DMS53 treated with DMSO at 0.1 percent for 48 hours (cell line): Measurements from ENCODE around the gene DCLK2.
A peak's percentile ranks its signal among the peaks of the same experiment; 100 is the strongest.
"Not testable (repeated sequence)": the region's sequence is repeated elsewhere in the genome, so short reads cannot be mapped to it uniquely, and the experiment has no call there.

Experiments used
- DNase-seq: peaks from one replicate; lab custom pipeline; 2025; ENCODE audit not compliant: unreplicated experiment; lab: John Stamatoyannopoulos, UW

The DCLK2 gene

DNA sequence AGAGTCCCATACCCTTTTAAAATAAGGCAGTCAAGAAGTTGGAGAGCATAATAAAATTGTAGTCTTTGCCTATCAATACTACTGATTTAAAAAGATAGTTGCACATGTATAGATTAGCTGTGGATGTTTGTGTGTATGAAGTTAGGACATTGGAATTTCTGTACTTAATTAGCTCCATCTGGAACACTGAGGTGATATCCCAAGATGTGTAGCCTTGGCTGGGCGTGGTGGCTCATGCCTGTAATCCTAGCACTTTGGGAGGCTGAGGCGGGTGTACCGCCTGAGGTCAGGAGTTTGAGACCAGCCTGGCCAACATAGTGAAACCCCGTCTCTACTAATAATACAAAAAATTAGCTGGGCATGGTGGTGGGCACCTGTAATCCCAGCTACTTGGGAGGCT lies 119.0 kb downstream of the DCLK2 start:
- DNase-seq, result not testable (repeated sequence)

DNA sequence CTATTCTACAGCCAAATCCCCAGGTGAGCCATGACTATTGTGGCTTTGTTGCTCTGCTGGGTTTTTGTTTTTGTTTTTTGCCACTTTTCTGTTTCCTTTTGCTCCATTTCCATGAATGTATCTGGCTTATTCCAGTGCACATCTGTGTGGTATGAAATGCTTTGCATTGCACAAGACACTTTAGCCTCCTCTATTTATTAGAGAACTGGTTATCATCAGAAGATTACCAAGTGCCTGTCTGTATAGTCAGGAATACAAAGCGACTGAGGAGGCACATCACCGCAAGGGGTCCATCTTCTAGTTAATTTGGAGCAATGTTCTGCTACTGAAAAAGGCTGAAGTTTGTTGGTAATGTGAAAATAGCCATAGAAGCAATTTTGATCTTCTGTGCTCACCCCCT lies 120.8 kb downstream of the DCLK2 start:
- DNase-seq, result no peak

DNA sequence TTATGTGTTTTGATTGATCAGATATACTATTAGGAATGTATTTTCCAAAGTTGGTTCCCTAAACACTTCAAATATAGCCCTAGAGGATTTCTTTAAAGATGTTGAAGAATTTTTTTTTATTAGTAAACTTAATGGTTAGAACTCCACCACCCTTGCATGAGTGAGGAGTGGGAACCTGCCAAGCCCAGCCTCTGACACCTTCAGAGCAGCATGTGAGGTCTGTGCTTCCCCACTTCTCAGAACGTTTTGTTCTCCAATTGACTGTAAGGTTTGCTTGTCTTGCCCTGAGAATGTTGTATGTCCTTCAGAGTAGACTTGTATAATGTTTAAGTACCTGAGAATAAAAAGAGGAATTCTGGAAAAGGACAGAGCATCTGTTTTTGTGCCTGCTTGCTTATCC lies 126.8 kb downstream of the DCLK2 start:
- DNase-seq, result no peak

- DNase-seq, result no peak
These were observed 128.0 kb downstream of the DCLK2 start for GRCh38 chr4:150206265-150206664.

GRCh38 chr4:150206954-150207353 lies 128.7 kb downstream of the DCLK2 start:
- DNase-seq, result no peak

- no peak for DNase-seq
These were observed 129.6 kb downstream of the DCLK2 start for GRCh38 chr4:150207871-150208270.

- no peak for DNase-seq
These were observed 131.0 kb downstream of the DCLK2 start for GRCh38 chr4:150209140-150209829.

DNA sequence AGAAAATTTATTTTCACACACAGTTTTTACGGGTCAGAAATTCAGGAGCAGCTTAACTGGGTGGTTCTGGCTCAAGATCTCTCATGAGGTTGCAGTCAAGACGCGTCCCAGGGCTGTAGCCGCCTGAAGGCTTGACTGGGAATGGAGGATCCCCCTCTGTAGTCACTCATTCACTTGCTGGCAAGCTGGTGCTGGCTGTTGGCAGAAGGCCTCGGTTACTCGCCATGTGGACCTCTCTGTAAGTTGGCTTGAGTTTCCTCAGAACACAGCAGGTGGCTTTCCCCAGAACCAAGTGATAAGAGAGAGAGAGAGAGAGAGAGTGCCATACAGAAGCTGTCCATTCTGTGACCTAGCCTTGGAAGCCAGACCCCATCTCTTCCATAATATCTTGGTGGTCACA lies 132.8 kb downstream of the DCLK2 start:
- DNase-seq, result no peak

- DNase-seq, result no peak
These were observed 133.7 kb downstream of the DCLK2 start for GRCh38 chr4:150211799-150212445.

- DNase-seq, result no peak
These were observed 134.2 kb downstream of the DCLK2 start for GRCh38 chr4:150212485-150212884.

- DNase-seq, result no peak
These were observed 134.7 kb downstream of the DCLK2 start for GRCh38 chr4:150212927-150213326.

- DNase-seq, result no peak
These were observed 137.4 kb downstream of the DCLK2 start for GRCh38 chr4:150215601-150216000.

DNA sequence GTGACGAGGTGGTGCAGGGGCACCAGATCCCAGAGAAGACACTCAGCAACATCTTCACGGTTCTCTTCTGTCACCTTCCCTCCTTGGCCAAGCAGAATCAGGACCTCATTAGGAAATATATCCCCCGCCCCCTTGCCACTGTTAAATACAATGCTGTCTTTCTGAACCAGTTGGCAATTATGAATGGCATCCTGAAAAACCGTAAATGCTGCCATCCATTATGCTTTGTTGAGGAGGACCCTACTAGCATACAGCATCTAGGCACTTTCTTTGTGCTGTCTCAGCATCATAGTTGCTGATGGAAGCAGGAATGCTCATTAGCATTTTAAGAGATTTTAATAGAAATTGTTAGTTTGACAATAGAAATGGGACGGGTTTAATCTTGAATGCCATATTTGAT lies 138.5 kb downstream of the DCLK2 start:
- DNase-seq, result no peak

DNA sequence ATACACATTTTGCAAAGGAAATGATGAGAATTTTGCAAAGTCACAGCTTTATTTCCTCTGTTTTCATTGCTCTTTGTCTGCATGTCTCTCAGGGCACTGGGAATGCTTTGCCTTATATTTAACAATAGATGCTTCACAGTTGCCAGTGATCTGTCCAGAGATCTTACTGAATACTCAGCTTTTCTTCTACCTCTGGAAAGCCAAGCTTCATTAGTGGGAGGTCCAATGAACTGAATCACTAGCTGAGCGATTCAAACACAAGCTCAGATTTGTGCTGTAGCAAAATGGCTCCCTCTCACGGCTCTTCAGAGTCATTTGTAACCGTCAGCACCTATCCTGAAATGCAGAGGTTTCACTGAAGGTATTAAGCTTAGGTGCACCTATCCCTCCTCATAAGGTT lies 138.9 kb downstream of the DCLK2 start:
- DNase-seq, result peak; percentile 38

- DNase-seq, result peak; percentile 34
These were observed 139.6 kb downstream of the DCLK2 start for GRCh38 chr4:150217808-150218207.

GRCh38 chr4:150218447-150218846 lies 140.2 kb downstream of the DCLK2 start:
- no peak for DNase-seq

DNA sequence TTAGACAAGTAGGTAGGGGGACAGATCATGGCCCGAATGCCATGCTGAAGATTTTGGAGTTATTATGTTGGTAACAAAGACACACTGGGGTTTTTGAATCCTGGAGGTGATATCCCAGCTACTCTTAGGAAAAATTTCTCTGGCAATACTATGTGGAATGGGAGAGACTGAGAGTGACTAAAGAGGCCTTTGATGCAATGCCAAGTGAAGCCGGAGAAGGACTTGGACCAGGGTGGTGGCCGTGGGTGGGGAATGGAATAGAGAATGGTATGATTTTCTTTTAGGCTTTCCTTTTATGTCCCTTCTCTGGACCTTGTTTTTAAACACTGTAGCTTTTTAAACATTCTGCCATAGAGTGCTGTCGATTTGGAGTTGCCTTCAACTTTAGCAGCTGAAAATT lies 141.6 kb downstream of the DCLK2 start:
- no peak for DNase-seq

- no peak for DNase-seq
These were observed 146.8 kb downstream of the DCLK2 start for GRCh38 chr4:150224896-150225591.

DNA sequence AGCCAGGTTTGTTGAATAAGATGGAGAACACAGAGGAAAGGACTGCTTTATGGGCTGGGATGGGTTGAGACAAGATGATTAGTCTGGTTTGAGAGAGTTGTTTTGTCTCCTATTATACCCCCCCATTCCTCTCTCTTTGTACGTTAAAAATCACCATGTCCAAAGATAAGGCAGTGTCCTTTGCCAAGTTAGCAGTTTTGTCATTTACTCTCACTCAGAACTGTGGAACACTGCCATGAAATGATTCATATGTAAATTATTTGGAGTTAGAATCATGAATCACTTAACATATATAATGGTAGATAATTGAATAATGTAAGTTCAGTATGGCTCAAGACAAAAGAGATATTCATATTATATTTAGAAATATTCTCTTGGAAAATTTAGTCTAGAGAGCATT lies 151.3 kb downstream of the DCLK2 start:
- DNase-seq, result no peak

DNA sequence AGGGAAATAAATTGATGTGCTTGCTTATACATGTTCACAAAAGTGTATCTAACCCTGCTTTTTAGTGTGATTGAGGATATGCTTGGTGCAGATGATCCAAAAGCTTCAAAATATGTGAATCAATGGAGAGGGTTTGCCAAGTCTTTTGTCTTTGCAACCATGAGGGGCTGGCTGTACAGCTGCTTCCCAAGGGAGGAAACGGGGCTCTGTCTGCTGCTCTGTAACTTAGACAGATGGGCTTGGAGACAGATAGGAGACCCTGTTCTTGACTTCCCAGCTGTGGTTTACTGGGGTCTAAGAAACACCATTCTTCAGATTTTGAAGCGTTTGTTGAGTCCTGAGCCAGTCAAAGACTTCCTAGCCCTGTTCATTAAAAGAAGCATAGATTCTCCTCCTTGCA lies 152.3 kb downstream of the DCLK2 start:
- no peak for DNase-seq

GRCh38 chr4:150231107-150231770 lies 153.0 kb downstream of the DCLK2 start:
- DNase-seq, result no peak

- no peak for DNase-seq
These were observed 153.8 kb downstream of the DCLK2 start for GRCh38 chr4:150232029-150232428.
